WI38 (cell line): ENCODE results near the gene SUGP1.

Experiments used
- H3K4me3 ChIP-seq: 2 replicates; pipeline ENCODE4 v1.5.1; 2011; ENCODE audit warnings: low read depth, mild to moderate bottlenecking, control low read depth, low read length
- CTCF ChIP-seq: IDR thresholded peaks from 2 replicates; pipeline ENCODE4 v1.5.1; 2012; ENCODE audit warnings: low read depth, mild to moderate bottlenecking, control low read depth, low read length

Gene SUGP1

GRCh38 chr19:19338082-19338481, 17.8 kb upstream of the SUGP1 start:
- TF ChIP-seq CTCF: no peak
- H3K4me3 ChIP-seq: no peak overlapping the region

GRCh38 chr19:19337120-19337519, 16.8 kb upstream of the SUGP1 start:
- H3K4me3 ChIP-seq: no peak overlapping the region
- no peak for TF ChIP-seq CTCF

GRCh38 chr19:19336597-19336996, 16.3 kb upstream of the SUGP1 start:
- no peak for TF ChIP-seq CTCF

GRCh38 chr19:19335408-19336158, 15.3 kb upstream of the SUGP1 start:
- TF ChIP-seq CTCF: no peak
- no peak overlapping the region for H3K4me3 ChIP-seq

More at GRCh38 chr19:19336597-19336996, 16.3 kb upstream of the SUGP1 start:
- no peak overlapping the region for H3K4me3 ChIP-seq

- TF ChIP-seq CTCF: no peak
- H3K4me3 ChIP-seq: no peak overlapping the region
Measured at GRCh38 chr19:19334989-19335344, 14.7 kb upstream of the SUGP1 start.

GRCh38 chr19:19334063-19334988, 14.0 kb upstream of the SUGP1 start:
- no peak for TF ChIP-seq CTCF
- no peak overlapping the region for H3K4me3 ChIP-seq

GRCh38 chr19:19329126-19329525, 8.8 kb upstream of the SUGP1 start:
- H3K4me3 ChIP-seq: no peak overlapping the region
- no peak for TF ChIP-seq CTCF
